GM12878 (cell line): Measurements from ENCODE around the gene PFKFB3. TPM values are rescaled to one million over a fixed set of nuclear protein-coding genes. Genes with fewer than 3 reads are reported as not detected.

Source experiments
- ATAC-seq: fragments of 200-7000 bp; cut with Tn5 transposase; 3 replicates; pipeline ENCODE4 v1.9.1; 2020; ENCODE audit warnings: mild to moderate bottlenecking, moderate library complexity
- BruUV-seq: library from RNA; stranded (reverse); fragments of 400-500 nt; replicated peaks from 2 replicates; lab custom pipeline; 2021; lab: Mats Ljungman, UMichigan
- CTCF ChIA-PET: fragments of 300-600 bp; sonication (Branson Sonifier 250); formaldehyde crosslinking; extraction: SDS; loops from one replicate; lab custom pipeline; 2021; ENCODE audit warnings: inconsistent platforms; lab: Yijun Ruan, JAX
- POLR2A ChIA-PET: fragments of 350-600 bp; formaldehyde crosslinking; extraction: SDS; loops from one replicate; lab custom pipeline; 2021; ENCODE audit warnings: inconsistent platforms; lab: Charles Lee
- RAD21 ChIA-PET: fragments of 300-600 bp; sonication (Branson Sonifier 250); formaldehyde crosslinking; loops from one replicate; lab custom pipeline; 2023; ENCODE audit warnings: antibody characterized with exemption; ENCODE audit not compliant: unreplicated experiment; lab: Charles Lee
- SMC1A ChIA-PET: fragments of 300-600 bp; sonication (Branson Sonifier 250); formaldehyde crosslinking; loops from one replicate; lab custom pipeline; 2023; ENCODE audit not compliant: unreplicated experiment, uncharacterized antibody; lab: Charles Lee
- DNase-seq: peaks from one replicate; pipeline ENCODE4 v3.0.0-alpha.2; 2011; ENCODE audit warnings: low read depth, low spot score
- FAIRE-seq: peaks from 3 replicates; lab custom pipeline; 2011; peaks lifted over from hg19 to GRCh38; lab: Jason Lieb, UNC
- H2AFZ ChIP-seq: 2 replicates; pipeline ENCODE4 v1.6.0; 2011; ENCODE audit warnings: low read depth, low read length, control low read depth; ENCODE audit not compliant: control insufficient read depth
- H3K27ac ChIP-seq: 2 replicates; pipeline ENCODE4 v1.5.1; 2011; ENCODE audit warnings: control low read depth; ENCODE audit not compliant: control insufficient read depth, insufficient read depth
- H3K27me3 ChIP-seq, 2 experiments: replicated peaks in 1 of 2; 2 replicates each; pipeline versions ENCODE4 v1.6.0 to v1.6.1; 2011; ENCODE audit warnings: low read length in 1 of 2; ENCODE audit not compliant: control insufficient read depth in 2 of 2, insufficient read depth in 2 of 2
- H3K36me3 ChIP-seq, 2 experiments: 2 replicates each; pipeline ENCODE4 v1.5.1; 2011; ENCODE audit warnings: low read length in 1 of 2; ENCODE audit not compliant: control insufficient read depth in 2 of 2, insufficient read depth in 2 of 2
- H3K4me1 ChIP-seq: 2 replicates; pipeline ENCODE4 v1.6.1; 2011; ENCODE audit warnings: mild to moderate bottlenecking, low read length, moderate library complexity, mixed read lengths; ENCODE audit not compliant: control insufficient read depth, insufficient read depth
- H3K4me2 ChIP-seq: 2 replicates; pipeline ENCODE4 v1.6.0; 2011; ENCODE audit warnings: control low read depth; ENCODE audit not compliant: control insufficient read depth, insufficient read depth
- H3K4me3 ChIP-seq: fragments of 200-600 bp; sonication (generic); 2 replicates; pipeline ENCODE4 v1.5.1; 2016
- H3K79me2 ChIP-seq: 2 replicates; pipeline ENCODE4 v1.6.0; 2011; ENCODE audit warnings: low read length; ENCODE audit not compliant: control insufficient read depth, insufficient read depth
- H3K9ac ChIP-seq: 2 replicates; pipeline ENCODE4 v1.8.0; 2011; ENCODE audit warnings: low read length, control low read depth, mixed read lengths; ENCODE audit not compliant: control insufficient read depth, insufficient read depth
- H3K9me3 ChIP-seq: replicated peaks from 3 replicates; pipeline ENCODE4 v1.5.1; 2011; ENCODE audit warnings: mild to moderate bottlenecking, low read length; ENCODE audit not compliant: control insufficient read depth, insufficient read depth
- H4K20me1 ChIP-seq: 2 replicates; pipeline ENCODE4 v1.6.0; 2011; ENCODE audit not compliant: control insufficient read depth, insufficient read depth
- DPF2 ChIP-seq: fragments of 450-650 bp; IDR thresholded peaks from 2 replicates; pipeline ENCODE4 v1.6.1; 2017; ENCODE audit warnings: mild to moderate bottlenecking
- ESRRA ChIP-seq: IDR thresholded peaks from 2 replicates; pipeline ENCODE4 v1.6.1; 2012; ENCODE audit warnings: mild to moderate bottlenecking, low read length, improper control_type of control experiment
- ETV6 ChIP-seq, 2 experiments: fragments of 450-650 bp in 1 of 2; IDR thresholded peaks in 1 of 2; conservative IDR thresholded peaks in 1 of 2; 2 replicates each; pipeline ENCODE4 v1.6.1; 2014; ENCODE audit warnings: antibody characterized with exemption in 1 of 2, borderline replicate concordance in 1 of 2, low read depth in 1 of 2, mild to moderate bottlenecking in 1 of 2, moderate library complexity in 1 of 2
- FOS ChIP-seq: IDR thresholded peaks from 3 replicates; pipeline ENCODE4 v1.6.1; 2011; ENCODE audit warnings: borderline replicate concordance; ENCODE audit not compliant: insufficient read length; ENCODE audit errors: extremely low read depth
- HDGF ChIP-seq: fragments of 450-650 bp; IDR thresholded peaks from 2 replicates; pipeline ENCODE4 v1.6.1; 2016; ENCODE audit warnings: antibody characterized with exemption
- LARP7 ChIP-seq: fragments of 450-650 bp; IDR thresholded peaks from 2 replicates; pipeline ENCODE4 v1.6.1; 2017; ENCODE audit warnings: mild to moderate bottlenecking
- MEF2A ChIP-seq: IDR thresholded peaks from 2 replicates; pipeline ENCODE4 v1.6.1; 2011; ENCODE audit warnings: low read depth, mild to moderate bottlenecking, low read length, moderate library complexity; ENCODE audit not compliant: insufficient read depth
- MXI1 ChIP-seq: fragments of 150-350 bp; IDR thresholded peaks from 2 replicates; pipeline ENCODE4 v1.6.1; 2011; ENCODE audit warnings: low read depth, mild to moderate bottlenecking, inconsistent platforms, low read length, improper control_type of control experiment
- NKRF ChIP-seq: fragments of 450-650 bp; conservative IDR thresholded peaks from 2 replicates; pipeline ENCODE4 v1.6.1; 2017; ENCODE audit warnings: mild to moderate bottlenecking, moderate library complexity
- NR2F1 ChIP-seq: fragments of 450-650 bp; conservative IDR thresholded peaks from 2 replicates; pipeline ENCODE4 v1.6.1; 2017; ENCODE audit warnings: mild to moderate bottlenecking
- POLR2AphosphoS2 ChIP-seq: IDR thresholded peaks from 2 replicates; pipeline ENCODE4 v1.6.1; 2011; ENCODE audit warnings: low read depth, mild to moderate bottlenecking, low read length, improper control_type of control experiment, moderate library complexity
- RCOR1 ChIP-seq: conservative IDR thresholded peaks from 2 replicates; pipeline ENCODE4 v1.6.1; 2012; ENCODE audit warnings: low read depth, low read length, improper control_type of control experiment
- RUNX3 ChIP-seq: IDR thresholded peaks from 2 replicates; pipeline ENCODE4 v1.6.1; 2012; ENCODE audit warnings: low read length, inconsistent platforms
- TCF3 ChIP-seq: IDR thresholded peaks from 2 replicates; pipeline ENCODE4 v1.6.1; 2012; ENCODE audit warnings: low read depth, mild to moderate bottlenecking, low read length, borderline replicate concordance; ENCODE audit not compliant: insufficient read depth
- YY1 ChIP-seq: IDR thresholded peaks from 2 replicates; pipeline ENCODE4 v1.6.1; 2011; ENCODE audit warnings: low read depth, mild to moderate bottlenecking, low read length
- ZNF217 ChIP-seq: fragments of 450-650 bp; IDR thresholded peaks from 2 replicates; pipeline ENCODE4 v1.6.1; 2017; ENCODE audit warnings: antibody characterized with exemption, mild to moderate bottlenecking
- WGBS: methylation state at CpG from one replicate; pipeline ENCODE4 v1.1.6; 2016; ENCODE audit warnings: low lambda C conversion rate; ENCODE audit not compliant: insufficient replicate concordance, insufficient coverage; ENCODE audit errors: missing lambda C conversion rate; 5-methylcytosine and 5-hydroxymethylcytosine counted together
- in situ Hi-C: fragments of 300-500 bp; cut with MboI; formaldehyde crosslinking; loops from 9 replicates; pipeline ENCODE4 v1.14.3; 2018; ENCODE audit warnings: mixed read lengths
- intact Hi-C: fragments of 100-400 bp; cut with micrococcal nuclease; formaldehyde crosslinking; loops from one replicate; pipeline ENCODE4 v1.14.2; 2022; ENCODE audit not compliant: unreplicated experiment
- polyA plus RNA-seq, 11 experiments: library from polyadenylated mRNA; depleted of rRNA in 4 of 11; unstranded in 6 of 11; stranded (reverse) in 5 of 11; fragments of >200 nt; fragmentation: Nextera tagmentation in 4 of 11; fragmentation: Illumina TruSeq in 1 of 11; extraction: Ambion mirVana in 4 of 11; extraction: Trizol in 1 of 11; gene quantifications; 1 replicate in 1 of 11; 2 replicates in 10 of 11; pipeline versions ENCODE4 v1.2.1 to v1.2.3, GENCODE V29; 2011 to 2016; ENCODE audit warnings: inconsistent platforms in 2 of 11, missing spikeins in 2 of 11, low read depth in 1 of 11
- total RNA-seq, 4 experiments: library from RNA; depleted of rRNA in 3 of 4; stranded (reverse); fragments of >200 nt in 3 of 4; fragmentation: Illumina TruSeq in 1 of 4; extraction: Trizol in 1 of 4; gene quantifications; 2 replicates each; pipeline versions ENCODE4 v1.2.1 to v1.2.3, GENCODE V29; 2013 to 2021
- TF ChIP-seq, protein P1 (sequence below): IDR thresholded peaks from 2 replicates; pipeline ENCODE4 v1.6.1; 2011; ENCODE audit warnings: low read depth, low read length, improper control_type of control experiment, borderline replicate concordance

PFKFB3 gene
- total and polyA plus RNA-seq, 10 of the 15 experiments (the other 5 are each of a cell fraction or from before 2014, with no cell fraction given), result 1.6 to 46.7 (median 13.7) TPM

DNA sequence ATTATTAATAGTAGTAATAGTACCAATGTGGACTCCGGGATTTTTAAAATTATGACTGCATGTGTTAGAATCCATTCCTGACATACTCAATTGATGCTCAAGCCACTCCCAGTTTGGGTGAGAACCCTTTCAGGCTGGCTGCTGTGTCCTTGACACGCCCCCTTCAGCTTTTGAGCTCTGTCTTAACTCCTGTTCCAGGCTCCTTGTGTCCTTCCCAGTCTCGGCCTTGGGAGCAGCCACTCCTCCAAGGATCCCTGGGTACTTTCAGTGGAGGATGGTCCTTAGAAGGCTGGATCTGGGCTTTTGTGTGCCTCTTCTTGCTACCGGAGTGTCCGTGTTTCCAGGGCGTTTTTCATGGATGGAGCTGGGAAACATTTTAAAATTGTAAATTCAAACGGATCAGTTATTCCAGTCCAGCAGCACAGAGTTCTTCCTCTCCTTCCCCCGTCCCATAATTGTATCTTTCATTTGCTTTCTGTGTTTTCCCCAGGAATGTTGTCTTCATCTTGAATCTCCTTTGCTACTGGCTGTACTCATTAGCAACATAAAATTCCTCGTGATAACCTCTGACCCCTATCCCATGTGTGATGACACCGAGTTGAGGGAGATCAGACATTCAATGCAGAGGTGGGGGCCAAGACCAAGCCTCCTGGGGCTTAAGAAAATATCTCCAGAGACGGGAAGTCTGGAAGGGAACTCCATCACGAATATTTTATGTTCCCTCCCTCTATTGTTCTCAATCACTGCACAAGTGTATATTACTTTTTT, 40.0 kb upstream of the PFKFB3 start (continued):
- TF ChIP-seq RCOR1, result no peak
- no peak for TF ChIP-seq ETV6 (conservative IDR thresholded peaks at IDR 0.05 in 1 of 2, IDR thresholded peaks at IDR 0.05 in 1 of 2; ENCODE audit: borderline replicate concordance in 1 of 2, low read depth in 1 of 2)
- TF ChIP-seq ZNF217, result no peak
- TF ChIP-seq MEF2A, result no peak

GRCh38 chr10:6163364-6164270, 39.1 kb upstream of the PFKFB3 start:
- TSS peak; percentile 76 for BruUV-seq
- H3K27ac ChIP-seq, result peak overlapping the region; percentile 83
- H3K4me3 ChIP-seq, result peak overlapping the region; percentile 67
- in situ Hi-C loops, result no loop called here
- WGBS, result 1% methylated on average over 67 of the region's 91 CpGs
- intact Hi-C loops, result loop anchor here (2.0 kb wide), 1 partner anchor 39 kb away; the partner anchor contains the start of gene PFKFB3
- peak overlapping the region; percentile 96 for H3K9ac ChIP-seq
- no peak for FAIRE-seq
- ChIA-PET POLR2A (interaction anchor here (0.6 to 1.2 kb wide), 11 partner anchors 10 to 354 kb away, joined by 3 to 10 read pairs (median 3); partner anchors contain the start of gene PFKFB3), RAD21 (interaction anchor here (0.7 to 1.7 kb wide), 12 partner anchors 13 to 243 kb away, joined by 3 to 9 read pairs (median 3); partner anchors contain the start of gene PFKFB3), CTCF (interaction anchor here (0.6 to 2.9 kb wide), 9 partner anchors 11 to 242 kb away, joined by 3 to 32 read pairs (median 4); partner anchors contain the start of gene PFKFB3), SMC1A (interaction anchor here (0.8 to 2.5 kb wide), 9 partner anchors 12 to 238 kb away, joined by 3 to 11 read pairs (median 3); partner anchors contain the start of gene PFKFB3)
- H3K36me3 ChIP-seq, result peaks cover 2 to 7% of the 10 kb centered on the region in 2 experiments; a peak in 3 of 4 replicates
- H2AFZ ChIP-seq, result peak overlapping the region; percentile 65
- H3K27me3 ChIP-seq, result no peaks in the 10 kb centered on the region
- H4K20me1 ChIP-seq, result no peaks in the 10 kb centered on the region; the same call in 1 of the 2 replicates
- DNase-seq, result peak; percentile 47
- H3K4me2 ChIP-seq, result peak overlapping the region; percentile 73
- H3K9me3 ChIP-seq, result no peaks in the 10 kb centered on the region
- H3K4me1 ChIP-seq, result no peaks in the 10 kb centered on the region; the same call in 1 of the 2 replicates
- peaks cover 38% of the 10 kb centered on the region for H3K79me2 ChIP-seq
- peak; percentile 99 for ATAC-seq
- TF ChIP-seq YY1, result peak; percentile 73; the same call in 1 of the 2 replicates
- peak; percentile 74; the same call in 1 of the 2 replicates for TF ChIP-seq POLR2AphosphoS2
- TF ChIP-seq, protein P1, sequence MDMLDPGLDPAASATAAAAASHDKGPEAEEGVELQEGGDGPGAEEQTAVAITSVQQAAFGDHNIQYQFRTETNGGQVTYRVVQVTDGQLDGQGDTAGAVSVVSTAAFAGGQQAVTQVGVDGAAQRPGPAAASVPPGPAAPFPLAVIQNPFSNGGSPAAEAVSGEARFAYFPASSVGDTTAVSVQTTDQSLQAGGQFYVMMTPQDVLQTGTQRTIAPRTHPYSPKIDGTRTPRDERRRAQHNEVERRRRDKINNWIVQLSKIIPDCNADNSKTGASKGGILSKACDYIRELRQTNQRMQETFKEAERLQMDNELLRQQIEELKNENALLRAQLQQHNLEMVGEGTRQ, result peak; percentile 46
- 0 out of 2 replicates have a peak, but pooled peaks have one; percentile 12 for TF ChIP-seq NR2F1
- TF ChIP-seq NKRF, result peak; percentile 94
- peak; percentile 17 for TF ChIP-seq FOS
- 0 out of 2 replicates have a peak, but pooled peaks have one; percentile 32 for TF ChIP-seq RUNX3
- peak; percentile 73 for TF ChIP-seq LARP7
- TF ChIP-seq ESRRA, result no peak
- TF ChIP-seq MXI1, result peak; percentile 95
- TF ChIP-seq HDGF, result peak; percentile 27; the same call in 1 of the 2 replicates
- TF ChIP-seq TCF3, result peak; percentile 98
- TF ChIP-seq DPF2, result peak; percentile 64; the same call in 1 of the 2 replicates
